ENCODE measurements around the gene LHFPL3.

The LHFPL3 gene

DNA sequence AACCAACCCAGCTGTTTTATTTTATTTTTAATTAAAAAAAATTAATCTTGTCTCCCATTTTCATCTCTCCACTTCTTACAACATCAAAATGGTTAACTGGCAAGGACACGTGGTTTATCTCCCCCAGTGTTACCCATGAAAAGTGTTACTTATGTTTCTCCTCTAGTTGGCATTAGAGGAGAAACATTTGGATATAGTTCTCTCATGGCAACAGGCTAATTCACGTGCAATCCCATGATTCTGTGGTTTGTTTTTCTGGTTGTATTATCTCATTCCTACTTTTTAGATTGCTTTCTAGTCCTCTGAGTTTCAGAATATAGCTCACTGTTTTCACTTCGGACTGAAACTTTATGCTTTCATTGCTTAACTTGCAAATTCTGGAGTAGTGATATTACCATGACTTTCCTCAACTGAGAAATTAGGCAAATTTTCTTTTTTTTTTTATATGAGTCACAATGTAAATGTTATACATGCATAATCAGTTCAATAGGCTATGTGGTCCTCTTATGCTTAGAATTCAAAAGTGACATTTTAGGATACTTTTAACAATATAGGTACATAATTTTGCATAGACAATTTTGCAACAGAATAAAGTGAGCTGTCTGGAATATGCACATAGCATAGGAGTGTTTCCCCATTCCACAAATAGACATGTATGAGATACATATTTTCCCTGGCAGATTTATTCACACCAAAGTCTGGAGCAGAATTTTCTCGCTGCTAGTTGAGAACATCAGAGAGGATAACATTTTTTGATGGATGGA is 43.0 kb downstream of the LHFPL3 start:
- no peak for DNase-seq

GRCh38 chr7:104371980-104372357 is 43.6 kb downstream of the LHFPL3 start:
- DNase-seq = no peak

GRCh38 chr7:104382616-104383015 is 54.2 kb downstream of the LHFPL3 start:
- DNase-seq = no peak

GRCh38 chr7:104386943-104387342 is 58.5 kb downstream of the LHFPL3 start:
- DNase-seq = no peak

DNA sequence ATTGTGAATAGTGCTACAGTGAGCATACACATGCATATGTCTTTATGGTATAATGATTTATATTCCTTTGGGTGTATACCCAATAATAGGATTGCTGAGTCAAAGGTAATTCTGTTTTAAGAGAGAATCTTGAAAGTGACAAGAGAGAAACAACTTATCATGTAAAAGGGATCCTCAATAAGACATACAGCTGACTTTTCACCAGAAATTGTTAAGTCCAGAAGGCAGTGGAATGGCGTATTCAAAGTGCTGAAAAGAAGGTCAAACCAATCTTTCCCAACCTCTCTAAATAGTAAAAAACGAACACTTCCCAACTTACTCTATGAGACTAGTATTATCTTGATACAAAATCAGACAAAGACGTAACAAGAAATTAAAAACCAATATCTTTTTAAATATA is 59.8 kb downstream of the LHFPL3 start:
- no peak for DNase-seq

DNA sequence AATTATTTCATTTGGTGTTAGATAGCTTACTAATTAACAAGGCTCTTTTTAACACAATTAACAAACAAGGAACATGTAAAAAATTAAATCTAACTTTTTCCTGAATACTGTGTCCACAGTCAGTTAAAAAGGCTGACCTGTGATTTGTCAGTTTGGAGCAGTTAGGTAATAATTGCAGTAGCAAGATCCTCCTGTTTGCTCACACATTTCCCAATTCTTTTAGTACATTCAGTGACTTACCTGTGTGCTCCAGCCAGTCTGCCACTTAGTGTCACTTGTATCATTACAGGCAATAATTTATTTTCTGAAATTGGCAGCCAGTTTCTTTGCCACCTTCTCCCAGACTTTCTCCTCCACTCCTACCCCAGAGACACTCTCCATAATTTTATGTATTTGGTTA is 66.8 kb downstream of the LHFPL3 start:
- DNase-seq = no peak

- DNase-seq = no peak
Observed at GRCh38 chr7:104397442-104397841, 69.0 kb downstream of the LHFPL3 start.

- no peak for DNase-seq
Observed at GRCh38 chr7:104408371-104408770, 80.0 kb downstream of the LHFPL3 start.

- DNase-seq = no peak
Observed at GRCh38 chr7:104410742-104411141, 82.3 kb downstream of the LHFPL3 start.

DNA sequence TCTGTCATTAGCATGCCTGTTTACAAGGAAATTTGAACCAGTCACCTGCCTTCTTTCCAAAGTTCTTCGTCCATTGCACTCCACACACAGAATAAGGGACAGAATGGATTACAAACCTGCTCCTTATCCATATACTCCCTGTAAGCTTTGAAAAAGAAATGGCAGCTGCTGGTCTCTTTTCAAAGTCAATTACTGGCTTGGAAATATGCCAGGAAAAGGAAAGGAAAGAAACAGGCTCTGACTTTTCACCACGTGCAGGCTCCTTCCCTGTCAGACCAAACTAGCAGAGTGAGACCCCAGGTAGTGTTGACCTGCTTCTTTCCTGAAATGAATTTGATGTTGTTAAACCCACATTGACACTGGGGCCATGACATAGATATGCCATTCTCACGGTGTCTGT is 84.5 kb downstream of the LHFPL3 start:
- DNase-seq = no peak

DNA sequence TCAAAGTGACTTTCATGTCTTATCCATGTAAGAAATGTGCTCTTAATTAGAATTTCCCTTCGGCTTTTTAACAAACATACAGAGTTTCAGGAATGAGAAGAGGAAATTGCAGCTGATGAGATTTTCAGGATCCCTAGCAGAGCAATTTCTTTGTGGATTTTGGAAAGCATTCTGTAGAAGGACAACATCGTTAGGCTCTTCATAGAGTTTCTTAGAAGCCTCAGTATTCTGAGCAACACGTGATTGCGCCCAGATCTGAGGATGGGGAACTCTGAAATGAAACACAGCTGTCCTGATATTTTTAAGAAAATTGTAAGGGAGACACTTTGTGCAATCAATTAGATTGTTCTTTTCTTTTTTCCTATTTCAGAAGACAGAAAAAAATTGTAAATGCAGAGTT is 85.8 kb downstream of the LHFPL3 start:
- DNase-seq = no peak

GRCh38 chr7:104415700-104416099 is 87.3 kb downstream of the LHFPL3 start:
- no peak for DNase-seq

- DNase-seq = no peak
Observed at GRCh38 chr7:104416866-104417393, 88.5 kb downstream of the LHFPL3 start.

DNA sequence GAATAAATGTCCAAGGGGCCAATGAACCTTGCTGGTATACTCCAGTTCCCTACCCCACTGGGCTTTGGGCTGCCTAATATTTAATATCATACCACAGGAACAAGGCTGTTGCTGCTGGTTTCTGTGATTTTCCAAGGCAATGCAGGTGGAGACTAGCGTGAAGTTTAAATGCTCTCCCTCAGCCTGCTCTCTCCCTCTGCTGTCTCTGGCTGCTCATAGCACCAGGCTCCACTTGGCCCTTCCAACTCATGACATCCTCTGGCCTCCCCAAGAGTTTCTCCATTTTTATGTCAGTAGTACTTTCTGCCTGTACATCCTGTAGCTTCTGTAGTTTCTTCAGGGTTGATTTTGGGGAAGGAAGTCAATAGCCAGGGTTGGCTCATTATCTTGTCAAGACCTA is 103.5 kb downstream of the LHFPL3 start:
- DNase-seq = no peak

- DNase-seq = no peak
Observed at GRCh38 chr7:104434129-104434528, 105.7 kb downstream of the LHFPL3 start.

DNA sequence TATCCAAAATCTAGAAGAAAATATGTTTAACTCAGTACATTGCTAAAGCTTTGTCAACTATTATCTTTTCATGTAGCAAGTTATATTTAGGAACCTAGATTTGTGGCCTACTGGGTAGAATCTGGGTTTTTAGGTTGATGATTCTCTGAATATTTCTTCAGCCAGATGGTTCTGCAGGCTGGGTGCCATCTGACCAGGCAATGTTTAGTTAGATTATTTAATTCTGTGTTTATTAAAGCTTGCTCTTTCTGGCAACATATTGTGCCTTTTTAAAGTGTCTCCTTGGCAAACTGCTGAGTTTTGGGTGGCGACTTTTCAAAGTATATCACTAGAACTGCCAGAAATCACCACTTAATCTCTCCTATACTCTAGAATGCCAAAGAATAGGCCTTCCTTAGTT is 114.1 kb downstream of the LHFPL3 start:
- DNase-seq = no peak

GRCh38 chr7:104444017-104444416 is 115.6 kb downstream of the LHFPL3 start:
- DNase-seq = no peak

DNA sequence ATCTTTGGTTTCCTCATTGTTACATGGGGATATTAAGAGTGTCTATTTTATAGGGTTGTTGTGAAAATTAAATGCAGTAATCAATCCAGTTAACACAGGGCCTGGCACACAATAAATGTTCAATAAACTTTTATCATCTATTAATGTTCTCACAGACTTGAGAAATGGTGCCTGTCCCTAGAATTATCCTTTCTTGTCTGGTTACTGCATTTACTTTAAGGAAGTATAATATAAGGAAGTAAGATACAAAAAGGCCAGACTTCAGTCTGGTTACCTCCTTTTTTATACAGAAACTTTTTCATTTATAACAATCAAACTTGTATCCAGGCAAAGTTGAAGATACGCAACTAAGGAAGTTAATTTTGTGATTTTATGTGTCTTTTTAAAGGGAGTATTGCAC is 117.0 kb downstream of the LHFPL3 start:
- DNase-seq = no peak

- no peak for DNase-seq
Observed at GRCh38 chr7:104450861-104451260, 122.5 kb downstream of the LHFPL3 start.

DNA sequence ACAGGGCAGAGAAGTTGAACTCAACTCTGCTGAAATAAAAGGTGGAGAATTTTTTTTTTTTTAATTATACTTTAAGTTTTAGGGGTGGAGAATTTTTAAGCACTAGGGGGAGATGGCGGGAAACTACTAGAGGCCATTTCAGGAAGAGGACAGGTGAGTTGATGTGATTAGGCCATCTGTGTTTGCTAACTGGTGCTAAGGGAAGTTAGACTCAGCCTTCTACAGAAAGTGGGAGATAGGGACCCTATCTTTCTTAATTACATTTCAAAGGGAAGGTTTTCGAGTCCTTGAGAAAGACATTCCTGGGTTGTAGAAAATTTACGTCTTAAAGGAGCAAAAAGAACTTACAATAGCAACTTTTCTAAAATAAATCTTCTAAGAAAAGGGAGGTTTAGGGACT is 124.8 kb downstream of the LHFPL3 start:
- no peak for DNase-seq

DNA sequence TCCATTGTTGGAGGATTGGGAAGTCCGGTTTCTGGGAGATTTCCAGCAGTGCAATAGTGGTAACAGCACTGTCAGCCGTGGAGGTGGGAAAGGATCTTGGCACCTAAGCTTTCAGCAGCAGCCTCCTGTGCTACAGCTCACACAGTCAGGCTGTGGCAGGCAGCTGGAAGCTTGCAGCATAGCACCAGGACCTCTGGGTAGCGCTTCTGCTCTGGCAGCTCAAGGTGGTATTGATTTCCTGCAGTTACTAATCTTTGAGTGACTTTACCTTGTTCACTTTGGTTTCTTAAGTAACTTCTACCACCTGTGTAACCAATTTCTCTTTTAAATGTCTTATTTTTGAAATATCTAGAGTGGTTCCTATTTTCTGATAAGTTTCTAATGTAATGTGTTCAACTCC is 130.5 kb downstream of the LHFPL3 start:
- no peak for DNase-seq

- no peak for DNase-seq
Observed at GRCh38 chr7:104469166-104469820, 140.9 kb downstream of the LHFPL3 start.

DNA sequence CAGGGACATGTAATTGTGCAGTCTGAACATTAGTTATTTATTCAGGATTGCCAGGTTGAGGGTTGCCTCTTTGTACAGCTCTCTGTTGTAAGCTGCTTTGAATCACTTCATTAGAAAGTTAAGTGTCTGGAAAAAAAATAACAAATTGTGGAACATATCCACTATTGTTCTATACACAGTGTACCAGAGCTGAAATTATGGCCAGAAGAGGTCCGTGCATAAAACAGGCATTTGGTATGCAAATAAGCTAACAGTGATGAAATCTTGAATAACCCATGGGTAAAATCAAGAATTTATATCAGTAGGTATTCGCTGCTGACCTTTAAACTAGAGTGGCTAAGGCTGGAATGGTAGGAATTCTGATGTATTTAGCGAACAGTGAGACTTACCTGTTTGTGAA is 152.1 kb downstream of the LHFPL3 start:
- DNase-seq = no peak

DNA sequence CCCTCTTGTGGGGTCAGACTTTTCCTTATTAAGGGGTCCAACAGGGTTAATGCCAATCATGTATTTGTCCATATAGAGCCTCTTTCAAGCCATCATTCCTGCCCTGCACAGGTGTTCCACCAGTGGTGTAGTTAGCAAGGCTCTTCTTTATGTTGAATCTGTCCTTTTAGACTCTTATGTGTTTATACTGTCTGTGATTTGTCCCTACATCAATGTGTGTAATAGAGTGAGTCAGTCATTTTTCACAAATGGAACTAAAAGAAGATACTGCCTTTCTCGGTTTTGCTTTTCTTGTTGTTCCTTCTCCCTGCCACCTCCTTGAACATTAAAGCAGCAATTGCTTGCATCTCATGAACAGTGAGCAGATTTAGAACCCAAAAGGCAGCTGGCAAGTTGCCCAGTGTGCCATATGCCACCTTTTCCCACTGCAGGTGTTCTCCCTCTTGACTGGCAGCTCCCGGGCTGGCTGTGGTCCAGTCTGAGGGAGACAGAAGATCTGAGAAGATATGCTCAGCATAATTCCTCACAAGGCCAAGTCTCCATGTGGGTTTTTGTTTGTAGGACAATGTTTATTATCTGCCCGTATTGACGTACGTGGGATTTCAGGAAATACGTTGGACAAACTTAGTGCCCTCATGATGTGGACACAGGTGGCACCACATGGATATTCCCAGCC is 154.1 kb downstream of the LHFPL3 start:
- no peak for DNase-seq
